Mammary epithelial cell (primary cell): ENCODE results near the gene KCTD7.

Experiments
- CTCF ChIP-seq, 2 donors: IDR thresholded peaks in 1 of 2; conservative IDR thresholded peaks in 1 of 2; 2 replicates each; pipeline ENCODE4 v1.5.1; 2011 to 2012; ENCODE audit warnings: inconsistent platforms in 2 of 2, low read length in 2 of 2, mild to moderate bottlenecking in 2 of 2, control low read depth in 1 of 2, low read depth in 1 of 2; ENCODE audit not compliant: insufficient read depth in 1 of 2; ENCODE audit errors: extremely low read depth in 1 of 2
- EZH2 ChIP-seq: IDR thresholded peaks from 2 replicates; pipeline ENCODE4 v1.6.1; 2012; ENCODE audit warnings: low read length, inconsistent platforms, borderline replicate concordance

- no peak for TF ChIP-seq EZH2
- no peak for TF ChIP-seq CTCF (conservative IDR thresholded peaks at IDR 0.05 in 1 of 2, IDR thresholded peaks at IDR 0.05 in 1 of 2; ENCODE audit: extremely low read depth in 1 of 2, insufficient read depth in 1 of 2, low read depth in 1 of 2, low read length in 2 of 2)
These were observed 39.4 kb downstream of the KCTD7 start for GRCh38 chr7:66668112-66668511.
